Activated CD4-positive, CD25-positive, alpha-beta regulatory T cell treated with anti-CD3 and anti-CD28 coated beads, Interleukin-2, amount 50 U/mL, for 16 hours (primary cell): ENCODE data around the gene IL20RB.

ENCODE experiments used
- DNase-seq: peaks from one replicate; pipeline ENCODE4 v3.0.0-alpha.2; 2020; ENCODE audit warnings: low read depth, low spot score

The IL20RB gene

GRCh38 chr3:136957751-136958288 is at the start of gene IL20RB:
IL20RB (plus strand) TSS chr3:136957983; CDS start chr3:136958114, 131 bp downstream.
- DNase-seq = no peak

GRCh38 chr3:136908297-136908696 is 49.5 kb upstream of the IL20RB start:
- DNase-seq = no peak

GRCh38 chr3:136909187-136909586 is 48.6 kb upstream of the IL20RB start:
- DNase-seq = no peak

- no peak for DNase-seq
Observed at GRCh38 chr3:136910697-136911096, 47.1 kb upstream of the IL20RB start.

GRCh38 chr3:136913168-136913567 is 44.6 kb upstream of the IL20RB start:
- DNase-seq = no peak

GRCh38 chr3:136914739-136915138 is 43.0 kb upstream of the IL20RB start:
- DNase-seq = no peak

GRCh38 chr3:136916223-136916622 is 41.6 kb upstream of the IL20RB start:
- no peak for DNase-seq

GRCh38 chr3:136919799-136920580 is 37.8 kb upstream of the IL20RB start:
- no peak for DNase-seq

GRCh38 chr3:136920904-136921611 is 36.7 kb upstream of the IL20RB start:
- DNase-seq = no peak

GRCh38 chr3:136925425-136926190 is 32.2 kb upstream of the IL20RB start:
- no peak for DNase-seq

- no peak for DNase-seq
Observed at GRCh38 chr3:136928240-136928639, 29.5 kb upstream of the IL20RB start.

- no peak for DNase-seq
Observed at GRCh38 chr3:136929977-136930670, 27.7 kb upstream of the IL20RB start.

GRCh38 chr3:136931606-136932005 is 26.2 kb upstream of the IL20RB start:
- DNase-seq = no peak

GRCh38 chr3:136932523-136932922 is 25.3 kb upstream of the IL20RB start:
- DNase-seq = no peak

GRCh38 chr3:136932978-136933772 is 24.6 kb upstream of the IL20RB start:
- no peak for DNase-seq

- DNase-seq = no peak
Observed at GRCh38 chr3:136937175-136937574, 20.6 kb upstream of the IL20RB start.

- no peak for DNase-seq
Observed at GRCh38 chr3:136937851-136938250, 19.9 kb upstream of the IL20RB start.

GRCh38 chr3:136938334-136938733 is 19.4 kb upstream of the IL20RB start:
- no peak for DNase-seq

- DNase-seq = no peak
Observed at GRCh38 chr3:136939489-136939888, 18.3 kb upstream of the IL20RB start.

GRCh38 chr3:136942803-136943202 is 15.0 kb upstream of the IL20RB start:
- DNase-seq = no peak

- no peak for DNase-seq
Observed at GRCh38 chr3:136943436-136943835, 14.3 kb upstream of the IL20RB start.
